Keratinocyte (primary cell): Measurements from ENCODE around the gene LANCL2. TPM values are rescaled to one million over a fixed set of nuclear protein-coding genes. Genes with fewer than 3 reads are reported as not detected.
A peak's percentile ranks its signal among the peaks of the same experiment; 100 is the strongest.

ENCODE experiments used
- DNase-seq: peaks from one replicate; pipeline ENCODE4 v3.0.0-alpha.2; 2011; ENCODE audit warnings: low read depth, missing footprints, low spot score
- FAIRE-seq: peaks from 2 replicates; lab custom pipeline; 2011; peaks lifted over from hg19 to GRCh38; lab: Jason Lieb, UNC
- H2AFZ ChIP-seq: 2 replicates; pipeline ENCODE4 v1.6.0; 2012; ENCODE audit warnings: low read length, control low read depth, inconsistent platforms; ENCODE audit not compliant: control insufficient read depth
- H3K27ac ChIP-seq: 2 replicates; pipeline ENCODE4 v1.5.1; 2011; ENCODE audit warnings: low read length; ENCODE audit not compliant: control insufficient read depth, insufficient read depth
- H3K27me3 ChIP-seq: 3 replicates; pipeline ENCODE4 v1.6.0; 2011; ENCODE audit warnings: low read length; ENCODE audit not compliant: control insufficient read depth, insufficient read depth; ENCODE audit errors: extremely low read depth
- H3K36me3 ChIP-seq, 2 experiments: 2 replicates in 1 of 2; 3 replicates in 1 of 2; pipeline ENCODE4 v1.5.1; 2011; ENCODE audit warnings: low read length in 2 of 2, mild to moderate bottlenecking in 1 of 2; ENCODE audit not compliant: control insufficient read depth in 2 of 2, insufficient read depth in 2 of 2; ENCODE audit errors: extremely low read depth in 1 of 2
- H3K4me1 ChIP-seq: 3 replicates; pipeline ENCODE4 v1.5.1; 2011; ENCODE audit warnings: low read length; ENCODE audit not compliant: control insufficient read depth, insufficient read depth; ENCODE audit errors: extremely low read depth
- H3K4me2 ChIP-seq: 3 replicates; pipeline ENCODE4 v1.6.0; 2011; ENCODE audit warnings: low read depth, low read length; ENCODE audit not compliant: control insufficient read depth, insufficient read depth; ENCODE audit errors: extremely low read depth
- H3K4me3 ChIP-seq, 3 experiments: fragments of 200-600 bp in 1 of 3; sonication (generic) in 1 of 3; 2 replicates in 2 of 3; 3 replicates in 1 of 3; pipeline ENCODE4 v1.5.1; 2011 to 2016; ENCODE audit warnings: low read length in 3 of 3, mild to moderate bottlenecking in 3 of 3, control low read depth in 2 of 3, inconsistent platforms in 1 of 3, low read depth in 1 of 3, mixed read lengths in 1 of 3, mixed run types in 1 of 3, moderate library complexity in 1 of 3; ENCODE audit not compliant: control insufficient read depth in 2 of 3, insufficient read depth in 2 of 3; ENCODE audit errors: extremely low read depth in 1 of 3
- H3K79me2 ChIP-seq: 2 replicates; pipeline ENCODE4 v1.6.0; 2012; ENCODE audit warnings: low read length; ENCODE audit not compliant: control insufficient read depth, insufficient read depth
- H3K9ac ChIP-seq: 3 replicates; pipeline ENCODE4 v1.6.0; 2011; ENCODE audit warnings: low read length; ENCODE audit not compliant: control insufficient read depth, insufficient read depth; ENCODE audit errors: extremely low read depth
- H3K9me1 ChIP-seq: 3 replicates; pipeline ENCODE4 v1.6.0; 2011; ENCODE audit warnings: low read length; ENCODE audit not compliant: control insufficient read depth, insufficient read depth; ENCODE audit errors: extremely low read depth
- H3K9me3 ChIP-seq: 2 replicates; pipeline ENCODE4 v1.5.1; 2012; ENCODE audit warnings: low read depth, low read length; ENCODE audit not compliant: control insufficient read depth
- H4K20me1 ChIP-seq: 3 replicates; pipeline ENCODE4 v1.6.0; 2011; ENCODE audit warnings: low read length; ENCODE audit not compliant: control insufficient read depth, insufficient read depth; ENCODE audit errors: extremely low read depth
- EZH2 ChIP-seq: IDR thresholded peaks from one replicate; pipeline ENCODE4 v1.6.1; 2012; ENCODE audit warnings: inconsistent platforms, mild to moderate bottlenecking, low read length, moderate library complexity
- dilution Hi-C: fragments of 300-500 bp; cut with MboI; formaldehyde crosslinking; loops from one replicate; pipeline ENCODE4 v1.7.0; 2020; ENCODE audit warnings: low sequenced_read_pairs; ENCODE audit not compliant: extremely low pct_ligation_motif_present
- polyA plus RNA-seq, 5 experiments: library from polyadenylated mRNA; depleted of rRNA in 3 of 5; stranded (reverse) in 3 of 5; stranded (forward) in 1 of 5; unstranded in 1 of 5; fragments of >200 nt; gene quantifications; 1 replicate in 1 of 5; 2 replicates in 3 of 5; 3 replicates in 1 of 5; pipeline versions ENCODE4 v1.2.1 to v1.2.3, GENCODE V29; 2011 to 2012; ENCODE audit warnings: missing spikeins in 2 of 5, low read depth in 1 of 5, low replicate concordance in 1 of 5
- TF ChIP-seq, protein P1 (sequence below), 3 experiments: IDR thresholded peaks in 1 of 3; conservative IDR thresholded peaks in 1 of 3; optimal IDR thresholded peaks in 1 of 3; 2 replicates in 2 of 3; 3 replicates in 1 of 3; pipeline versions ENCODE3 to v1.5.1; 2011; ENCODE audit warnings: low read length in 3 of 3, mild to moderate bottlenecking in 3 of 3, moderate library complexity in 2 of 3, control low read depth in 1 of 3, inconsistent platforms in 1 of 3; ENCODE audit not compliant: insufficient read depth in 2 of 3; ENCODE audit errors: extremely low read depth in 1 of 3

The LANCL2 gene
- polyA plus RNA-seq, 1 donor (not counting 4 experiments of a cell fraction or from before 2014, with no cell fraction given) = 14.5 TPM

DNA sequence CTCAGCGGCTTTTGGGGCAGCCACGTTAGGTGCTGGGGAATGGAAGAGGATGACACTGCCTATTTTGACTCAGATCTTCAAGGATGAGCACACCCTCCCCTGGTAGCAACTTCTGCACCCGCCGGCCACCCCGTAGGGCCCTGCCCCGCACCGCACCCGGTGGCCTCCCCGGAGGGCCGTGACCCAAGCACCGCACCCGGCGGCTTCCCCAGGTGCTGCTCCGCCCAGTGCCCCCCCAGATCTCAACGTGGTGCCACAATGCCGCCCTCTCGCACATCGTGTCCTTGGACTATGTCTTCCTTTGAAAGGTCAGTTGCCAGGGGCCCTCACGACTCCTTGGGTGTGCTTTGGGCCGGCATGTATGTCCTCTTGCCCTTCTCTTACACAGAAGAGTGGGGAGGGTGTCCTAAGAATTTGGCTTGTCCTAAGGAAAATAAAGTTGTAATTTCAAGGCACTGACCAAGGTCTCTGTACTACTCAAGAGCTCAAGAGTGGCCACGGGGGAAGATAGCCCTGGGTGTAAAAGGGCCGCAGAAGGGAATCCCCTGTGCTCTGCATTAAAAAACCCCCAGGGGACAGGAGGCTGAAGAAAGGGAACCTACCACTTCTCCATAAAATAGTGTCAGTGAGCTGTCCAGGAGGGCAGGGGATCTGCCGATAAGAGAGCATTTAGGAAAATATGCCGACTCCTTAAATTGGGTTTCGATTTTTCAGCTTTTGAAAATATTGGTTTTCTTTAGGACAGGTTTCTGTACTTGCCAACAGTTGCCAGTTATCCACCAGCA lies 1.6 kb upstream of the LANCL2 start:
- no peak overlapping the region for H2AFZ ChIP-seq

DNA sequence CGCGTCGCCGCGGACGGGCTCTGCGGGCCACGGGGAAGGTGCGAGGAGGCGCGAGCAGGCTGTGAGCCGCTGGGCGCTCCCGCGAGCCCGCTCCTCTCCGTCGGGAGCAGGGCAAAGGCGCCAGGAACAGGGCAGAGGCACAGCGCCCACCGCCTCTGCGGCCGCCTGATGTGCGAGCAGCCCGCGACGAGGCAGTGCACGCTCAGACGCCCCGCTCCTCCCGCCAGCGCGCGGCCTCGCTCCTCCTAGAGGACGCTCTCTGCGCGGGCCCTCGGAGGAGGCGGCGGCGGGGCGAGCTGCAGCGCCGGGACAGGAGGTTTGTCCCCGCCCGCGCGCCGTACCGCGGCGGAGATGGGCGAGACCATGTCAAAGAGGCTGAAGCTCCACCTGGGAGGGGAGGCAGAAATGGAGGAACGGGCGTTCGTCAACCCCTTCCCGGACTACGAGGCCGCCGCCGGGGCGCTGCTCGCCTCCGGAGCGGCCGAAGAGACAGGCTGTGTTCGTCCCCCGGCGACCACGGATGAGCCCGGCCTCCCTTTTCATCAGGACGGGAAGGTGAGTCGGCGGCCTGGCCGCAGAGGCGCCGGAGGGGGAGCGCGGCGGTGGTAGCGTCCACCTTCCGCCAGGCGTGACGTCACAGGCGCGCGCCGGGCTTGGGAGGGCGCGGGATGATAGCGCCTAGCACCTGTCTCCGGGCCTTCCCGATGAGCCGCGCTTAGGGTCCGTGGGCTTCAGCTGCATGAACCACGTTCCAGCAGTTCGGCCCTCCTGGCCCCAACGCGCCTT lies 731 bp downstream of the LANCL2 start:
- H3K4me1 ChIP-seq = peaks cover 9% of the 10 kb centered on the region
- no peaks in the 10 kb centered on the region for H3K27me3 ChIP-seq
- no peaks in the 10 kb centered on the region for H3K9me3 ChIP-seq
- H3K9ac ChIP-seq = peak overlapping the region; percentile 96
- no peak for TF ChIP-seq EZH2
- TF ChIP-seq, protein P1, sequence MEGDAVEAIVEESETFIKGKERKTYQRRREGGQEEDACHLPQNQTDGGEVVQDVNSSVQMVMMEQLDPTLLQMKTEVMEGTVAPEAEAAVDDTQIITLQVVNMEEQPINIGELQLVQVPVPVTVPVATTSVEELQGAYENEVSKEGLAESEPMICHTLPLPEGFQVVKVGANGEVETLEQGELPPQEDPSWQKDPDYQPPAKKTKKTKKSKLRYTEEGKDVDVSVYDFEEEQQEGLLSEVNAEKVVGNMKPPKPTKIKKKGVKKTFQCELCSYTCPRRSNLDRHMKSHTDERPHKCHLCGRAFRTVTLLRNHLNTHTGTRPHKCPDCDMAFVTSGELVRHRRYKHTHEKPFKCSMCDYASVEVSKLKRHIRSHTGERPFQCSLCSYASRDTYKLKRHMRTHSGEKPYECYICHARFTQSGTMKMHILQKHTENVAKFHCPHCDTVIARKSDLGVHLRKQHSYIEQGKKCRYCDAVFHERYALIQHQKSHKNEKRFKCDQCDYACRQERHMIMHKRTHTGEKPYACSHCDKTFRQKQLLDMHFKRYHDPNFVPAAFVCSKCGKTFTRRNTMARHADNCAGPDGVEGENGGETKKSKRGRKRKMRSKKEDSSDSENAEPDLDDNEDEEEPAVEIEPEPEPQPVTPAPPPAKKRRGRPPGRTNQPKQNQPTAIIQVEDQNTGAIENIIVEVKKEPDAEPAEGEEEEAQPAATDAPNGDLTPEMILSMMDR (optimal IDR thresholded peaks at IDR 0.05 in 1 of 3, IDR thresholded peaks at IDR 0.05 in 1 of 3, conservative IDR thresholded peaks at IDR 0.05 in 1 of 3; ENCODE audit: extremely low read depth in 1 of 3, insufficient read depth in 2 of 3, low read length in 3 of 3) = peak in 2 of 3 experiments; percentile 34 to 42
- H3K36me3 ChIP-seq = no peaks in the 10 kb centered on the region
- DNase-seq = no peak
- H3K4me2 ChIP-seq = peak overlapping the region; percentile 98
- peaks cover 17% of the 10 kb centered on the region for H3K79me2 ChIP-seq
- H4K20me1 ChIP-seq = no peaks in the 10 kb centered on the region
- peak overlapping the region; percentile 96 for H3K27ac ChIP-seq
- no peaks in the 10 kb centered on the region for H3K9me1 ChIP-seq
- dilution Hi-C loops = no loop called here
- peak overlapping the region; percentile 73 to 90 (median 80) for H3K4me3 ChIP-seq
- FAIRE-seq = no peak
- H2AFZ ChIP-seq = peak overlapping the region; percentile 93

More for the DNA sequence above, 1.6 kb upstream of the LANCL2 start:
- Histone ChIP-seq H3K4me3 (no peak overlapping the region), H3K36me3 (no peaks in the 10 kb centered on the region), H3K4me1 (peaks cover 9% of the 10 kb centered on the region), H3K9me1 (no peaks in the 10 kb centered on the region), H3K9ac (no peak overlapping the region), H3K9me3 (no peaks in the 10 kb centered on the region), H3K4me2 (no peak overlapping the region), H4K20me1 (no peaks in the 10 kb centered on the region), H3K27ac (no peak overlapping the region), H3K27me3 (no peaks in the 10 kb centered on the region), H3K79me2 (peaks cover 17% of the 10 kb centered on the region)
- TF ChIP-seq, protein P1 (optimal IDR thresholded peaks at IDR 0.05 in 1 of 3, IDR thresholded peaks at IDR 0.05 in 1 of 3, conservative IDR thresholded peaks at IDR 0.05 in 1 of 3; ENCODE audit: extremely low read depth in 1 of 3, insufficient read depth in 2 of 3, low read length in 3 of 3) = no peak
- no peak for TF ChIP-seq EZH2
- no peak for DNase-seq
- dilution Hi-C loops = no loop called here
- no peak for FAIRE-seq
